GM18909 (cell line): ENCODE measurements around the gene MBOAT7.

Experiments
- ATAC-seq: cut with Tn5 transposase; IDR thresholded peaks from one replicate; pipeline ENCODE4 v1.9.1; 2021; ENCODE audit warnings: mild to moderate bottlenecking; ENCODE audit not compliant: unreplicated experiment, poor library complexity

The MBOAT7 gene

DNA sequence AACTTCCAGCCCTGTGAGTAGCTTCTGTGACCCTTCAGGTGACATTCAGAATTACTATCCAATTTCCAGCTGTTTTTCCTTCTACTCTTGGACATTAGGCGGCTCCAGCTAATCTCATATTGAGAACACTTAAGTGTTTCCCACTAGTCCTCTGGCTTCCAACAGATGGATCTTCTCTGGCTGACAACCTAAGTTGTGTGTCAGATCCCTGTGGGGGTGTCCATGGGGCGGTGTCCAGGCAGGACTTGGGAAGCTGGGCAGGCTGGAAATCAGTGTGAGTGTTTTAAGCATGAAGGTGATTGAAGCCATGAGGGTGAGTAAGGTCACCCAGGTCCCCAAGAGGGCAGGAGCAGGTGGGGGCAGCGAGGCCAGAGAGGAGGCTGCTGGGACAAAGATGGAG is 41.7 kb downstream of the MBOAT7 start:
- ATAC-seq: no peak

DNA sequence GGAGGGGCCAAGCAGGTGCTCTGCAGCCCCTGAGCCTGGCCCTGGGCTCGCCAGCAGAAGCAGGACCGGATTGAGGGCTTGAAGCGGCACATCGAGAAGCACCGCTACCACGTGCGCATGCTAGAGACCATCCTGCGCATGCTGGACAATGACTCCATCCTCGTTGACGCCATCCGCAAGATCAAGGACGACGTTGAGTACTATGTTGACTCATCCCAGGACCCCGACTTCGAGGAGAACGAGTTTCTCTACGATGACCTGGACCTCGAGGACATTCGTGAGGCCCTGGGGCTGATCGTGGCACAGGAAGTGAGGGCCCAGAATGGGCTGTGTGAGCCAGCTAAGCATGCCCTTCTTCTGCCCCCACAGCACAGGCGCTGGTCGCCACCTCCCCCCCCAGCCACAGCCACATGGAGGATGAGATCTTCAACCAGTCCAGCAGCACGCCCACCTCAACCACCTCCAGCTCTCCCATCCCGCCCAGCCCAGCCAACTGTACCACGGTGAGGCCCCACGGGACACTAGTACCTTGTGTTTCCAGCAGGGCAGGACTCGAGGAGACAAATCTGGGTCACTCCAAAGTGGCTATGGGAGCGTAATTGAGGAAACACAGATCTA is 43.7 kb downstream of the MBOAT7 start:
- no peak for ATAC-seq

- no peak for ATAC-seq
Measured at GRCh38 chr19:54142166-54142780, 47.1 kb downstream of the MBOAT7 start.

DNA sequence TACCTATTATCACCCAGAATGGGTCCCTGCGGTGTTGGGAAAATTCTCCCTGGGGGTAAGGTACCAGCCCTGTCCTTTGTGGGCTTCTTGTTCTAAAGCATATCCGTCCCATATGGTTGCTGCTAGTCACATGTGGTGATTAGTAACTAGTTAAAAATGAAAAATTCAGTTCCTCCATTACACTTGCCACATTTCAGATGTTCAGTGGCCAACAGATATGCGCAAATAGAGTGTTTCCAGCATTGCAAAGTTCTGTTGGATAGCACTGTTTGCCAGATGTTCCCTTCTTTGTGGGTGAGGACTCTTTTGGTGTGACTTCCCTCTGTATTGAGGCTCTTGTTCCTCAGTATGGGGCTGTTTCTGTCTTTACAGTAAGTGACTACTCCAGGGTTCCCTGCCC is 48.0 kb downstream of the MBOAT7 start:
- ATAC-seq: no peak

DNA sequence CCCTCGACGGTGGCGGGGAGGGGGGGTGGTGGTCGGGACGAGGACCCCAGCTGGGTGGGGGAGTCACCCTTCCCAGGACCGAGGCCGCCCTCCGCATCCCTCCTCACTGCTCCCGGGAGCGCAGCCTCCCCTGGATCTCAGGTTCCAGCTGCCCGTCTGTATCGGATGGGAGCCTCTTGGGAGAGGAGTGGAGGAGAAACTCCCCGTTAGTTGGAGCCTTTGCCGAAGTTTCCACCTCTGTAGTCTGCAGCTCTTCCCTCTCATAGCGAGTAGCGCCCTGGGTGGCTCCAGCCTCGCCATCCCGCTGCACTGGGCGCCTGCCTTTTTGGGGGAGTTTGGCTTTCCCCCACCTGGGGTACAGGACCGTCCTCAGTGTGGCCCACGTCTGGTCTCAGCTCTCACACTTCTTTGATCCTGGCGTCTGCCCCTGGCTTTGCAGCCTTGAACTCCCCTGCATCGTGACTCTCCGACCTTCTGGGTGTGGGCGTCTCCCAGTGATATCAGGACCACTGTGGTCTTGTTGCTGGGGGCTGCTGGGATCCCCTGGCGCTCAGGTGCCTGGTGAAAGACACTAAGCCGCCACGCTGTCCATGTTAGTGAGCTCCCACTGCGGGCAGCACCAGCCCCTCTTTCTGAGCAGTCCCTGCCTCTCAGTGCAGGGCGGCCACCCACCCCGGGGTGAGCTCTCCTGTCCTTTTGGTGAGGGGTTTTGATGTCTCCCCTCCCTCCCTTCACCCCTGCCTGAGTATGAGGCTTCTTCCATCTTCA is 50.7 kb downstream of the MBOAT7 start:
- no peak for ATAC-seq

- ATAC-seq: no peak
Measured at GRCh38 chr19:54137699-54138488, 51.5 kb downstream of the MBOAT7 start, which contains the start of gene CNOT3. TSS of gene CNOT3 (plus strand) at chr19:54137762. CDS start at chr19:54142979, 5,217 bp downstream.

DNA sequence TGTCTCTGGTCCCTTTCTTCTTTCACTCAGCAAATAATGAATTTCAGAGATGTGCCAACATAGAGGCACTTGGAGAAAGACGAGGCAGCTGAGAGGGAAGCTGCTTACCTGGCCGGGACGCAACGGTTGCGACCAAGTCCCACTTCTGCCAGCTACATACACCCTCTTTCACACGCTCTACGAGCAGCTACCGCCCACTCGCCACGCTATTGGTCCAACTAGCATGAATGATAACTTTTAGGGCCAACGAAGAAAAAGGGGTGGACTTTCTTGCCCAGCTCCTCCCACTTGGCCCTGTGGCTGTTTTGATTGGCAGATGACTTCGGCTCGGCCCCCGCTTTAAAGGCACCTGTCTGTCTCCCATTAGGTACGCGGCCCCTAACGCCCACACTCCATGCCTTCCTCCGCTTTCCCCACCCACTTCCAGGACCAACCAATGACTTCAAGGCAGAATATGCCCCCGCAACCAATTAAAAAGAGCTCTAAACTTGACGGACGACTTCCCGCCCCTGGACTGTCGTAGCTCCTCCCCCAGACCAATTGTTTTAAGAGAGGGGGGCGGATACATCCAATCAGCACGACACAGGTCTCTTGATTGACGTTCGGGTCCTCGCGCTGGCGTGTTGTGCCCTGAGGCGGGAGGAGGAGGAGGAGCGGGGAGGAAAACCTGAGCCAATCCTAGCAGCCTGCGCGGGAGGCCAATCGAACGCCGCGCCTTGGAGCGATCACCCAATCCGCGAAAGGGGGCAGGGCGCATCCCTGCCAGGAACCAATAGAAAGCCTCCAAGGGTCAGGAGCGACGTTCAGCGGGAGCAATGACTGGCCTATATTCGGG is 52.3 kb downstream of the MBOAT7 start:
- peak; percentile 82 for ATAC-seq

DNA sequence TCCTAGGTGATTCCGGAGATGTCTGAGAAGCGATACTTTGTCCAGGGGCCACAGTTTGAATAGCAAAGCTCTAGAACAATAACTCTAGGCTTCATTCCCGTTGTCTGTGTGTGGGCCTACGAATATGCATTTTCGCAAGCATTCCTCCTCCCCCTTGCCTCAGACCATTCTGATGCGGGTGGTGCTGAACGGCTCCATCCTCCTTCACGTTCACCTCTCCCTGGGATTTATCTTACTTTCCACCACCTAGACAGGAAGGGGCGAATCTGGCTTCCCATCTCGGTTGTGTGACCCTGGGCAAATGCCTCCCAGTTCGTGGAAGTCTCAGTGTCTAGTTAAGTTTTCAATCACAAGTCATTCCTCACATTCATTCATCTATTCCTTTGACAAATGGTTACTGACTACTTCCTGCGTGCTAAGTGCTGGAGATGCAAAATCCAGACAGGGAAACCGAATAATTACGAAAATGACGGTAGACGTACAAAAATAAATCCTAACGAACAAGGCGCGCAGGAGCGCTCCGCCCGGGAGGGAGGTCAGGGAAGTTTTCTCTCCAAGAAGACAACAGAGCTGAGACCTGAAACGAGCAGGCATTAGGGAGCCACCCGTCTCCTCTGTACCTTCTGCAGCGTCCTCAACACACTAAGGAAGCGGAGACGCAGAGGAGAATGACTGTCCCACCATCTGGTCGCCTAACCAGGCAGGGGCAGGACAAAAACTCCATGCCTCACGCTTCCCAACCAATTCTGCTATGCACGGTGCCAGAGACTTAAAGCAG is 53.1 kb downstream of the MBOAT7 start:
- no peak for ATAC-seq

DNA sequence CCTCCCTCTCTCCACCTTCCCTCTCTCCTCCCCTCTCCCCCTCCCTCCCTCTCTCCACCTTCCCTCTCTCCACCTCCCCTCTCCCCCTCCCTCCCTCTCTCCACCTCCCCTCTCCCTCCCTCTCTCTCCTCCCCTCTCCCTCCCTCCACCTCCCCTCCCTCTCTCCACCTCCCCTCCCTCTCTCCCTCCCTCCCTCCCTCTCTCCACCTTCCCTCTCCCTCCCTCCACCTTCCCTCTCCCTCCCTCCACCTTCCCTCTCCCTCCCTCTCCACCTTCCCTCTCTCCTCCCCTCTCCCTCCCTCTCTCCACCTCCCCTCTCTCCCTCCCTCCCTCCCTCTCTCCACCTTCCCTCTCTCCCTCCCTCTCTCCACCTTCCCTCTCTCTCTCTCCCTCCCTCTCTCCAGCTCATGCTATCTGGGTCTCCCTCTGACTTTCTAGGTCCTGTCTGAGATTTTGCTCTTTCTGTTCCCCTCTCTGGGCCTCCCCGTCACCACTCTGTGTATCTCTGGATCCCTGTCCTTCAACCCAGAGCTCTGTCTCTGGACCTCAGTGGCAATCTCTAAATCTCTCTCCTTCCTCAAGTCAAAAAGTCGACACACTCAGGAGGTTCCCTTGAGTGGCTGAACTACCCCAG is 55.3 kb downstream of the MBOAT7 start:
- no peak for ATAC-seq

DNA sequence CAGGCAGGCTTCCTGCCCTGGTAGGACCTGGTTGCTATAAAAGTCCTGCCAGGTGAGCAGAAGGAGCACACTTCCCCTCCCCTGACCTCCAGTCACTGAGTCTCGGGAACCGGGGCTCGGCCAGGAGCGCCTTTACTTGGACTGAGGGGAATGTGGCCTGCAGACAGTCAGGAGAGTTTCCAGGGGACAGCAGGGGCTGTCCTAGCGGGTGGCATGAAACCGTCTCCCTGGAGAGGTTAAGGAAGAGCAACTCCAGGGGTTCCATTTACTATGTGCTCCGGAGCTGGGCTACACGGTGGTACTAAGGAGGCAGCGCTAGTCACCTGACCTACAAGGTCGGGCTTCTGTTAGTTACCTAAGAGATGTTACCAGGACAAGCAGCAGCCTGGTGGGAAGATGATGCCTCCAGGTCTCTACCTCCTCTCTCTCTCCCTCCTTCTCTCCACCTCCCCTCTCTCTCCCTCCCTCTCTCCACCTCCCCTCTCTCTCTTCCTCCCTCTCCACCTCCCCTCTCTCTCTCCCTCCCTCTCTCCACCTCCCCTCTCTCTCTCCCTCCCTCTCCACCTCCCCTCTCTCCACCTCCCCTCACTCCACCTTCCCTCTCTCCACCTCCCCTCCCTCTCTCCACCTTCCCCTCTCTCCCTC is 55.9 kb downstream of the MBOAT7 start:
- ATAC-seq: no peak

DNA sequence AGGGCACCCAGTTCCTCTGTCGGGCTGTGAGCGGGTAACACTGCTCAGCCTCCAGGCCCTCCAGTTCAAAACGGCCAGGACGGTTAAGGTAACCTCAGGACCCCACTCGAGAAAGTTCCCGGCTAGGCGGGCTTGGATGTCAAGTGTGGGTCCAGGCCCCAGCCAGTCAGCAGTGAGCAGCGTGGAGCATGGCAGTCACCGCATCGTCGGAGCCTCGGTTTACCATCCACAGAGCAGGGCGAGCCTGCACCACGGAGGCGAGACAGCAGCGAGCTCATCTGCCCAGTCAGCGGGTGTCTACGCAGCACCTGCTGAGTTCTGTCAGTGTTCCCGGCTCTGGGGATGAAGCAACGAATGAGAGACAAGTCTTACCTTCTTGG is 59.8 kb downstream of the MBOAT7 start:
- no peak for ATAC-seq

DNA sequence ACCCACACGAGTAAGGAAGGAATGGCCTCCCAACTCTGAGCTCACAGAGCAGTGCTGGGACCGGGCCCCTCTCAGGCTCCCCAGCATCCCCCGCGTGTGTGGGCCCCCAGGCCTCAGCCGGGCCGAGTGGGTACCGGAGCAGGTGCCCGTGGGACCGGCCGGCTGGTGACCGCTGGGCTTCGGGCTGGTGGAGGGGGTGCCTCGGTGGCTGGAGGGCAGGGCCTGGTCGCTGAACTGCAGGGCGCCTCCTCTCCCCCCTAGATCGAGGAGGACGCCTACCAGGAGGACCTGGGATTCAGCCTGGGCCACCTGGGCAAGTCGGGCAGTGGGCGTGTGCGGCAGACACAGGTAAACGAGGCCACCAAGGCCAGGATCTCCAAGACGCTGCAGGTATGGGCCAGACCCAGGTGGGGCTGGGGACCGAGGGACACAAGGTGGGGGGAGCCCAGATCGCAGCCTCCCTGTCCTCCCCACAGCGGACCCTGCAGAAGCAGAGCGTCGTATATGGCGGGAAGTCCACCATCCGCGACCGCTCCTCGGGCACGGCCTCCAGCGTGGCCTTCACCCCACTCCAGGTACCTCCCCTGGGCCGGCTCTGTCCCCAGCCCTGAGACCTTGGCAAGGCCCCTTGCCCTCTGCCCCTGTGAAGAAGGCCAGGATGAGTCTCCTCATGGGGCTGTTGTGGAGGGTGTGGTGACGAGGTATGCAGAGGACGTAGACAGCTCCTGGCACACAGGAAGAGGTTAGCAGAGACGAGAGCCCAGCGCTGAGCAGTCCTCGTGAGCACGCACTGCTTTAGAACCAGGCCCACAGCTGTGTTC is 60.4 kb downstream of the MBOAT7 start:
- ATAC-seq: no peak

- no peak for ATAC-seq
Measured at GRCh38 chr19:54128441-54128725, 61.0 kb downstream of the MBOAT7 start.

GRCh38 chr19:54127688-54128440 is 61.5 kb downstream of the MBOAT7 start:
- ATAC-seq: no peak

DNA sequence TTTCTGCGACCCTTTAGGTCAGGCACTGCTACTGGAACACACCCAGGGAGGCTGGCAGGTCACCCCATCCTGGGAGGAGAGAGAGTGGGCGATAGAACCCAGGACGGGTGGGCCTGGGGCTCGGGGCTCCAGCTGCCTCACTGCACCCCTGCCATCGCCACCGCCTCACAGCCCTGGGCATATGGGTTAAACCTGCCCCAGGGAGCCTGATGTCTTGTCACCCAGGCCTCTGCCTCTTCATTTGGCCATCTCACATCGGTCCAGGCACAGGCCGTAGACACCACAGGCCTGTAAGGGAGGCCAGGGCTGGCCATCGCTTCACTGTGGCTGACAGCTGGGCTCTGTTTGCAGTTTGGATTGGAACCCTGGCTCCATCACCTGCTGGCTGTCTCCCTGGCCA is 63.7 kb downstream of the MBOAT7 start:
- no peak for ATAC-seq

DNA sequence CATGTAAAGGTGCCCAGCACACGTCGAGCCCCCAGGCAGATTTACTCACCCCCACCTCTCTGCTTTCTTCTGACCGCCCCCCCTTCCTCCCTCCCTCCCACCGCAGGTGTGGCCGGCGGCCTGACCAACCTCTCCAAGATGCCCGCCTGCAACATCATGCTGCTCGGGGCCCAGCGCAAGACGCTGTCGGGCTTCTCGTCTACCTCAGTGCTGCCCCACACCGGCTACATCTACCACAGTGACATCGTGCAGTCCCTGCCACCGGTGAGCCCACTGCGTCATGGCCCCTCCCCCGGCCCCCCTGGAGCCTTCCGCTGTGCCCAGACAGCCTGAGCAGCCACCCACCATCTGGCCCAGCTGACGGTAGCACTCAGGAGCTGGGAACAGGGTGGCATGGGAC is 65.0 kb downstream of the MBOAT7 start:
- ATAC-seq: no peak

GRCh38 chr19:54123682-54124081 is 65.7 kb downstream of the MBOAT7 start:
- no peak for ATAC-seq
